HEK293 (cell line): ENCODE measurements around the gene FAM110A.
A peak's percentile ranks its signal among the peaks of the same experiment; 100 is the strongest.
"Not testable (repeated sequence)": the region's sequence is repeated elsewhere in the genome, so short reads cannot be mapped to it uniquely, and the experiment has no call there.

ENCODE experiments used
- CTCF ChIA-PET: fragments of 350-600 bp; formaldehyde crosslinking; extraction: SDS; loops from one replicate; lab custom pipeline; 2021; ENCODE audit warnings: antibody characterized with exemption; lab: Yijun Ruan, JAX
- POLR2A ChIA-PET: fragments of 300-600 bp; formaldehyde crosslinking; extraction: SDS; loops from one replicate; lab custom pipeline; 2020; ENCODE audit warnings: antibody characterized with exemption, inconsistent platforms; lab: Yijun Ruan, JAX
- H3K27ac ChIP-seq: fragments of 200-500 bp; sonication (Bioruptor generic); 2 replicates; pipeline ENCODE4 v1.5.1; 2014; ENCODE audit warnings: low read depth, low read length, control low read depth, inconsistent platforms; ENCODE audit errors: extremely low read depth
- H3K36me3 ChIP-seq, 2 experiments: fragments of 200-500 bp in 1 of 2; sonication (Bioruptor generic) in 1 of 2; 1 replicate in 1 of 2; 2 replicates in 1 of 2; pipeline ENCODE4 v1.5.1; 2014 to 2017; ENCODE audit warnings: inconsistent platforms in 2 of 2, low read length in 2 of 2; ENCODE audit not compliant: control insufficient read depth in 2 of 2, insufficient read depth in 1 of 2
- H3K4me1 ChIP-seq: fragments of 200-500 bp; sonication (Bioruptor generic); 2 replicates; pipeline ENCODE4 v1.5.1; 2014; ENCODE audit warnings: mild to moderate bottlenecking, low read length, inconsistent platforms; ENCODE audit not compliant: control insufficient read depth, insufficient read depth
- H3K4me3 ChIP-seq: 2 replicates; pipeline ENCODE4 v1.5.1; 2011; ENCODE audit warnings: low read depth, mild to moderate bottlenecking, control low read depth, low read length, moderate library complexity
- H3K9me3 ChIP-seq: fragments of 200-500 bp; sonication (Bioruptor generic); 2 replicates; pipeline ENCODE4 v1.5.1; 2014; ENCODE audit warnings: low read depth, low read length, inconsistent platforms; ENCODE audit not compliant: control insufficient read depth, insufficient read depth
- HOXD13 ChIP-seq: sonication (generic); formaldehyde crosslinking; IDR thresholded peaks from 2 replicates; pipeline ENCODE4 v1.8.0; 2022; ENCODE audit warnings: missing genetic modification reagents, borderline replicate concordance
- OSR2 ChIP-seq: fragments of 450-650 bp; formaldehyde crosslinking; IDR thresholded peaks from 2 replicates; pipeline ENCODE4 v1.5.1; 2016; ENCODE audit warnings: missing biosample characterization, missing genetic modification characterization
- REST ChIP-seq: fragments of 450-650 bp; formaldehyde crosslinking; IDR thresholded peaks from 2 replicates; pipeline ENCODE4 v1.5.1; 2016; ENCODE audit warnings: missing biosample characterization, missing genetic modification characterization
- TSHZ1 ChIP-seq: fragments of 450-650 bp; formaldehyde crosslinking; IDR thresholded peaks from 2 replicates; pipeline ENCODE4 v1.5.1; 2016; ENCODE audit warnings: missing biosample characterization, missing genetic modification characterization, borderline replicate concordance
- ZBTB8A ChIP-seq: fragments of 450-650 bp; formaldehyde crosslinking; IDR thresholded peaks from 2 replicates; pipeline ENCODE4 v1.5.1; 2016; ENCODE audit warnings: missing biosample characterization, missing genetic modification characterization
- ZNF140 ChIP-seq: fragments of 450-650 bp; formaldehyde crosslinking; IDR thresholded peaks from 2 replicates; pipeline ENCODE4 v1.5.1; 2016; ENCODE audit warnings: missing biosample characterization, missing genetic modification characterization
- ZNF202 ChIP-seq: fragments of 450-650 bp; formaldehyde crosslinking; IDR thresholded peaks from 2 replicates; pipeline ENCODE4 v1.5.1; 2016; ENCODE audit warnings: missing biosample characterization, missing genetic modification characterization, borderline replicate concordance
- ZNF394 ChIP-seq: fragments of 450-650 bp; formaldehyde crosslinking; IDR thresholded peaks from 2 replicates; pipeline ENCODE4 v1.5.1; 2016; ENCODE audit warnings: missing biosample characterization, missing genetic modification characterization, mild to moderate bottlenecking, moderate library complexity, borderline replicate concordance
- ZNF416 ChIP-seq: fragments of 450-650 bp; formaldehyde crosslinking; IDR thresholded peaks from 2 replicates; pipeline ENCODE4 v1.5.1; 2016; ENCODE audit warnings: missing biosample characterization, missing genetic modification characterization
- ZNF426 ChIP-seq: fragments of 450-650 bp; formaldehyde crosslinking; IDR thresholded peaks from 2 replicates; pipeline ENCODE4 v1.5.1; 2017; ENCODE audit warnings: missing biosample characterization, missing genetic modification characterization, mild to moderate bottlenecking, inconsistent platforms, moderate library complexity
- ZNF433 ChIP-seq: fragments of 450-650 bp; formaldehyde crosslinking; IDR thresholded peaks from 2 replicates; pipeline ENCODE4 v1.5.1; 2016; ENCODE audit warnings: missing biosample characterization, missing genetic modification characterization, low read depth
- ZNF518A ChIP-seq: fragments of 450-650 bp; formaldehyde crosslinking; conservative IDR thresholded peaks from 2 replicates; pipeline ENCODE4 v1.5.1; 2016; ENCODE audit warnings: low read depth, missing biosample characterization, missing genetic modification characterization
- ZNF521 ChIP-seq: fragments of 450-650 bp; formaldehyde crosslinking; IDR thresholded peaks from 2 replicates; pipeline ENCODE4 v1.5.1; 2017; ENCODE audit warnings: missing biosample characterization, mild to moderate bottlenecking, missing genetic modification characterization
- ZNF555 ChIP-seq: fragments of 450-650 bp; formaldehyde crosslinking; conservative IDR thresholded peaks from 2 replicates; pipeline ENCODE4 v1.5.1; 2017; ENCODE audit warnings: missing biosample characterization, mild to moderate bottlenecking, missing genetic modification characterization, inconsistent platforms
- ZNF623 ChIP-seq: fragments of 450-650 bp; formaldehyde crosslinking; IDR thresholded peaks from 2 replicates; pipeline ENCODE4 v1.5.1; 2016; ENCODE audit warnings: missing biosample characterization, missing genetic modification characterization
- ZNF654 ChIP-seq: fragments of 450-650 bp; formaldehyde crosslinking; IDR thresholded peaks from 2 replicates; pipeline ENCODE4 v1.5.1; 2016; ENCODE audit warnings: low read depth, missing biosample characterization, missing genetic modification characterization
- ZNF664 ChIP-seq: fragments of 450-650 bp; formaldehyde crosslinking; IDR thresholded peaks from 2 replicates; pipeline ENCODE4 v1.5.1; 2016; ENCODE audit warnings: missing biosample characterization, missing genetic modification characterization
- ZNF677 ChIP-seq: fragments of 450-650 bp; IDR thresholded peaks from 2 replicates; pipeline ENCODE4 v1.5.0; 2018; ENCODE audit warnings: missing biosample characterization, mild to moderate bottlenecking, missing genetic modification characterization, moderate library complexity
- ZNF768 ChIP-seq: fragments of 450-650 bp; formaldehyde crosslinking; IDR thresholded peaks from 2 replicates; pipeline ENCODE4 v1.5.1; 2018; ENCODE audit warnings: missing biosample characterization, mild to moderate bottlenecking, missing genetic modification characterization
- ZSCAN4 ChIP-seq: fragments of 450-650 bp; formaldehyde crosslinking; IDR thresholded peaks from 2 replicates; pipeline ENCODE4 v1.5.1; 2017; ENCODE audit warnings: missing biosample characterization, missing genetic modification characterization
- ZXDB ChIP-seq: fragments of 450-650 bp; formaldehyde crosslinking; IDR thresholded peaks from 2 replicates; pipeline ENCODE4 v1.5.1; 2016; ENCODE audit warnings: missing biosample characterization, missing genetic modification characterization

FAM110A gene

GRCh38 chr20:800026-800425 is 33.5 kb upstream of the FAM110A start:
- ChIA-PET POLR2A (interaction anchor here (0.6 kb wide), 1 partner anchor 373 kb away, joined by 3 read pairs; no protein-coding TSS in a partner anchor), CTCF (interaction anchor here (0.7 kb wide), 2 partner anchors 30 to 105 kb away, joined by 3 read pairs; no protein-coding TSS in a partner anchor)
- H3K9me3 ChIP-seq, H3K4me1 ChIP-seq, H3K4me3 ChIP-seq, H3K27ac ChIP-seq, H3K36me3 ChIP-seq: not testable (repeated sequence)

- ChIA-PET CTCF (interaction anchor here (0.7 to 0.9 kb wide), 3 partner anchors 10 to 33 kb away, joined by 3 to 4 read pairs (median 3); partner anchors contain the start of gene SLC52A3), POLR2A (interaction anchor here (0.7 kb wide), 1 partner anchor 93 kb away, joined by 4 read pairs; no protein-coding TSS in a partner anchor)
- no peaks in the 10 kb centered on the region for H3K4me1 ChIP-seq
- no peak overlapping the region for H3K4me3 ChIP-seq
- H3K9me3 ChIP-seq: 0 out of 2 replicates have a peak, but pooled peaks cover 3% of the 10 kb centered on the region
- H3K27ac ChIP-seq: no peak overlapping the region
- no peaks in the 10 kb centered on the region for H3K36me3 ChIP-seq
- TF ChIP-seq ZNF518A (tag by site-specific recombination) (peak; percentile 83), ZNF654 (tag by site-specific recombination) (peak; percentile 25), ZNF426 (tag by site-specific recombination) (peak; percentile 75), ZBTB8A (tag by site-specific recombination) (peak; percentile 38; the same call in 1 of the 2 replicates), ZNF521 (tag by site-specific recombination) (no peak), ZNF140 (tag by site-specific recombination) (peak; percentile 67; the same call in 1 of the 2 replicates), ZNF768 (no peak), ZNF433 (tag by site-specific recombination) (peak; percentile 46; the same call in 1 of the 2 replicates), REST (tag by site-specific recombination) (peak; percentile 38; the same call in 1 of the 2 replicates), ZNF623 (tag by site-specific recombination) (peak; percentile 47), ZSCAN4 (tag by site-specific recombination) (no peak), OSR2 (no peak), ZNF664 (tag by site-specific recombination) (0 out of 2 replicates have a peak, but pooled peaks have one; percentile 39), HOXD13 (CRISPR knock-in tag) (no peak), ZNF394 (peak; percentile 88), ZXDB (tag by site-specific recombination) (0 out of 2 replicates have a peak, but pooled peaks have one; percentile 36), ZNF677 (tag by site-specific recombination) (no peak), ZNF202 (tag by site-specific recombination) (no peak), ZNF416 (no peak), ZNF555 (tag by site-specific recombination) (peak; percentile 77), TSHZ1 (tag by site-specific recombination) (no peak)
Observed at GRCh38 chr20:801678-802077, 31.8 kb upstream of the FAM110A start.
